ENCODE results near the gene COA1. TPM values are rescaled to one million over a fixed set of nuclear protein-coding genes. Genes with fewer than 3 reads are reported as not detected.

Gene COA1
- total and polyA plus RNA-seq, 9 of the 15 experiments (the other 6 are each of a cell fraction or from before 2014, with no cell fraction given), result 98.9 to 463 (median 181) TPM

DNA sequence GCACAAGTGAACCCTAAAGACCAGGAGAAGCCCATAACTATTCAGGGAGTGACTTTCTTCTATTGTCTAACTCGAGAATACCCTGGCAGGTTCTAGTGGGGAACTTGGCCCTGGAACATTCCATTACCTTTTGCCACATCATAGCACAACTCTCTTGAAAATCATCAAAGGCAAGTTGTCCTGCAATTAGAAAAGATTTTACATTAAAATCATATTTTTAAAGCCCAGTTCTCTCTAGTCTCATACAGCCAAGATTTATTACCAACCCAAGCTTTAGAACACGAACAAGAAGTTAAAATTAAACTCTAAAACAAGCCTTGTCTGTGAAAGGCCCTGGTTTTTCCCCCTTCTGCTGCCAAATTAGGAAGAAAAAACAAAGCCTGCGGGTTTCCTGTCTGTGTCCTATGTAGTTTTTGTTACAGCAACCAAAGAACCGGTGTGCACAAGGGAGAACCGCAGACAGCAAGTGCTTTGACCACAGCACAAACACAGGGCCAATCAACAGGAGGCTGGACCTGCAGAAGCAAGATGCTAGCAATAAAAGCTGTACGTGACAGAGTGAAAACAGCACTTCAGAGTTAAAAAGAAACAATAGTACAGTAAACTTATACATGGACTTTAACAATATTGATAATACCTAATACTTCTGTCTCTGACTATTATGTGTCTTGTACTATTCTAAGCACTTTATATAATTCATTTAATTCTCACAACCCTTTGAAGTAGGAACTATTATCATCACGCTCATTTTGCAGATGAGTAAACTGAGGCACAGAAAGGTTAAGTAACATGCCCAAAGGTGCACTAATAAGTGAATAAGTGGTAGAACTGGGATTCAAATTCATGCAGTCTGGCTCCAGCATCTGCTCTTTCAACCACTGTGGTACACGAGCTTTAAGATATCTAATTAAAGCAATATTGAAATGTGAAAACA is 80.6 kb downstream of the COA1 start:
- DNase-seq (ENCODE audit: extremely low read depth in 1 of 4, low spot score in 3 of 4) (no peak), ATAC-seq (no peak), FAIRE-seq (peak; percentile 32)
- no peak overlapping the region for H2AFZ ChIP-seq (ENCODE audit: low read depth, low read length)
- H3K27me3 ChIP-seq (ENCODE audit: control insufficient read depth in 2 of 2, insufficient read depth in 2 of 2, low read length in 2 of 2), result no peaks in the 10 kb centered on the region
- no peak overlapping the region for H3K27ac ChIP-seq (ENCODE audit: extremely low read depth, low read depth, low read length)
- CTCF ChIA-PET (ENCODE audit: low intra/inter-chr PET ratio), result no interaction called here
- H3K9me3 ChIP-seq (replicated peaks; ENCODE audit: control insufficient read depth, insufficient read depth, low read depth, low read length), result no peaks in the 10 kb centered on the region
- H4K20me1 ChIP-seq (replicated peaks; ENCODE audit: control insufficient read depth, insufficient read depth, low read length), result peaks cover 8% of the 10 kb centered on the region; the same call in 1 of the 2 replicates
- peaks cover 26% of the 10 kb centered on the region; the same call in 2 of the 3 replicates for H3K79me2 ChIP-seq (ENCODE audit: control insufficient read depth, insufficient read depth, low read length)
- BruUV-seq (replicated peaks), result no TSS peak
- intact Hi-C loops (cut with micrococcal nuclease), result no loop called here
- H3K4me1 ChIP-seq (replicated peaks in 1 of 2; ENCODE audit: control insufficient read depth in 2 of 2, insufficient read depth in 2 of 2, low read length in 2 of 2), result no peaks in the 10 kb centered on the region
- no peaks in the 10 kb centered on the region for H3K9me1 ChIP-seq (ENCODE audit: control insufficient read depth, insufficient read depth, low read length)
- no peak overlapping the region for H3K4me2 ChIP-seq (ENCODE audit: insufficient read depth, low read length)
- no peak overlapping the region for H3K4me3 ChIP-seq
- POLR2A ChIA-PET, result no interaction called here
- in situ Hi-C loops (cut with MboI), result no loop called here
- peaks cover 74% of the 10 kb centered on the region; the same call in 2 of the 3 replicates for H3K36me3 ChIP-seq (ENCODE audit: control insufficient read depth, insufficient read depth, low read length)
- WGBS (ENCODE audit: insufficient coverage, low coverage, missing lambda C conversion rate), result 83% methylated on average over 8 of the region's 8 CpGs
- no peak overlapping the region for H3K9ac ChIP-seq (ENCODE audit: insufficient read depth in 1 of 2, low read depth in 2 of 2, low read length in 2 of 2)
- TF ChIP-seq MXI1 (IDR thresholded peaks at IDR 0.05; ENCODE audit: low read depth, low read length) (no peak), RBM25 (IDR thresholded peaks at IDR 0.05; ENCODE audit: low read depth, low read length, severe bottlenecking) (peak; percentile 51)
- TF ChIP-seq, protein P1, sequence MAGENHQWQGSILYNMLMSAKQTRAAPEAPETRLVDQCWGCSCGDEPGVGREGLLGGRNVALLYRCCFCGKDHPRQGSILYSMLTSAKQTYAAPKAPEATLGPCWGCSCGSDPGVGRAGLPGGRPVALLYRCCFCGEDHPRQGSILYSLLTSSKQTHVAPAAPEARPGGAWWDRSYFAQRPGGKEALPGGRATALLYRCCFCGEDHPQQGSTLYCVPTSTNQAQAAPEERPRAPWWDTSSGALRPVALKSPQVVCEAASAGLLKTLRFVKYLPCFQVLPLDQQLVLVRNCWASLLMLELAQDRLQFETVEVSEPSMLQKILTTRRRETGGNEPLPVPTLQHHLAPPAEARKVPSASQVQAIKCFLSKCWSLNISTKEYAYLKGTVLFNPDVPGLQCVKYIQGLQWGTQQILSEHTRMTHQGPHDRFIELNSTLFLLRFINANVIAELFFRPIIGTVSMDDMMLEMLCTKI (IDR thresholded peaks at IDR 0.05; ENCODE audit: partially characterized antibody), result no peak
